Transverse colon (tissue), 4 donors: Measurements from ENCODE around the gene DNAL4.

Source experiments
- EP300 ChIP-seq: sonication (generic); formaldehyde crosslinking; IDR thresholded peaks from one replicate; pipeline ENCODE4 v1.6.1; 2017; ENCODE audit warnings: antibody characterized with exemption, low read depth
- POLR2AphosphoS5 ChIP-seq, 3 donors: sonication (generic); formaldehyde crosslinking; IDR thresholded peaks; one replicate each; pipeline ENCODE4 v1.6.1; 2016; ENCODE audit warnings: antibody characterized with exemption in 3 of 3
- TF ChIP-seq, protein P1 (sequence below), 5 experiments: fragments of 200-600 bp in 3 of 5; fragments of 450-650 bp in 2 of 5; sonication (generic) in 3 of 5; IDR thresholded peaks; 1 replicate in 2 of 5; 2 replicates in 3 of 5; pipeline ENCODE4 v1.5.1; 2016 to 2017; ENCODE audit warnings: antibody characterized with exemption in 5 of 5, inconsistent platforms in 3 of 5, mild to moderate bottlenecking in 2 of 5, moderate library complexity in 1 of 5

DNA sequence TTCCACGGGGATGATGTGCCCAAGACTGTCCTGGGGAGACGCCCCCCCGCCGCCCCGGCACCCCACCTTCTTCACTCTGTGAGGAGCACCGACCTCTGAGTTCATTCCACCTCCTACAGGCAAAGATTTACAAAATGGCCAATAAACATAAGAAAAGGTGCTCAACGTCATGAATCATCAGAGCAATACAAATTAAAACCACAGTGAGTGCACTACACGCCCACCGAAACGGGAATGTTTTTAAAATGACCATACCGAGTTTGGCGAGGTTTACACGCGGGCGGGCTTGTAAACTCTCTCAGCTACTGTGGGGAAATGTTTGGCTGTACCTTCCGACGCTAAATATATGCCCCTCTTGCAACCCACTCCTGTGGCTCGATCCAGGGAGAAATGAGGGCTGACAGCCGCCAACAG, 42.0 kb upstream of the DNAL4 start:
- TF ChIP-seq, protein P1, sequence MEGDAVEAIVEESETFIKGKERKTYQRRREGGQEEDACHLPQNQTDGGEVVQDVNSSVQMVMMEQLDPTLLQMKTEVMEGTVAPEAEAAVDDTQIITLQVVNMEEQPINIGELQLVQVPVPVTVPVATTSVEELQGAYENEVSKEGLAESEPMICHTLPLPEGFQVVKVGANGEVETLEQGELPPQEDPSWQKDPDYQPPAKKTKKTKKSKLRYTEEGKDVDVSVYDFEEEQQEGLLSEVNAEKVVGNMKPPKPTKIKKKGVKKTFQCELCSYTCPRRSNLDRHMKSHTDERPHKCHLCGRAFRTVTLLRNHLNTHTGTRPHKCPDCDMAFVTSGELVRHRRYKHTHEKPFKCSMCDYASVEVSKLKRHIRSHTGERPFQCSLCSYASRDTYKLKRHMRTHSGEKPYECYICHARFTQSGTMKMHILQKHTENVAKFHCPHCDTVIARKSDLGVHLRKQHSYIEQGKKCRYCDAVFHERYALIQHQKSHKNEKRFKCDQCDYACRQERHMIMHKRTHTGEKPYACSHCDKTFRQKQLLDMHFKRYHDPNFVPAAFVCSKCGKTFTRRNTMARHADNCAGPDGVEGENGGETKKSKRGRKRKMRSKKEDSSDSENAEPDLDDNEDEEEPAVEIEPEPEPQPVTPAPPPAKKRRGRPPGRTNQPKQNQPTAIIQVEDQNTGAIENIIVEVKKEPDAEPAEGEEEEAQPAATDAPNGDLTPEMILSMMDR (IDR thresholded peaks at IDR 0.05) = no peak
- TF ChIP-seq POLR2AphosphoS5 (IDR thresholded peaks at IDR 0.05) (no peak), EP300 (no peak)
